ENCODE measurements around the gene NAT14.
"Not testable (repeated sequence)": the region's sequence is repeated elsewhere in the genome, so short reads cannot be mapped to it uniquely, and the experiment has no call there.

NAT14 gene

GRCh38 chr19:55487924-55488687 lies 3.1 kb downstream of the NAT14 start, which contains the start of gene SSC5D:
SSC5D (plus strand) TSS chr19:55488436; CDS start chr19:55488590, 154 bp downstream.
- no peak for DNase-seq

GRCh38 chr19:55488986-55489710 lies 4.2 kb downstream of the NAT14 start:
- DNase-seq, result no peak

- no peak for DNase-seq
Measured at GRCh38 chr19:55489711-55490477, 4.9 kb downstream of the NAT14 start.

GRCh38 chr19:55490478-55491432 lies 5.8 kb downstream of the NAT14 start:
- no peak for DNase-seq

GRCh38 chr19:55491546-55492360 lies 6.8 kb downstream of the NAT14 start:
- DNase-seq, result no peak

GRCh38 chr19:55492362-55492944 lies 7.5 kb downstream of the NAT14 start:
- DNase-seq, result no peak

GRCh38 chr19:55493052-55493644 lies 8.2 kb downstream of the NAT14 start:
- DNase-seq, result no peak

- DNase-seq, result no peak
Measured at GRCh38 chr19:55493645-55494171, 8.7 kb downstream of the NAT14 start.

- DNase-seq, result no peak
Measured at GRCh38 chr19:55494172-55494761, 9.3 kb downstream of the NAT14 start.

GRCh38 chr19:55495646-55496349 lies 10.8 kb downstream of the NAT14 start:
- DNase-seq, result no peak

- not testable (repeated sequence) for DNase-seq
Measured at GRCh38 chr19:55496820-55497219, 11.8 kb downstream of the NAT14 start.

GRCh38 chr19:55497763-55498162 lies 12.8 kb downstream of the NAT14 start:
- no peak for DNase-seq

- DNase-seq, result no peak
Measured at GRCh38 chr19:55498246-55498840, 13.4 kb downstream of the NAT14 start.

GRCh38 chr19:55500368-55500952 lies 15.5 kb downstream of the NAT14 start:
- DNase-seq, result no peak

GRCh38 chr19:55502197-55502952 lies 17.4 kb downstream of the NAT14 start:
- DNase-seq, result no peak

GRCh38 chr19:55503157-55503501 lies 18.1 kb downstream of the NAT14 start:
- DNase-seq, result no peak

- DNase-seq, result peak; percentile 91 to 93
Measured at GRCh38 chr19:55503502-55504251, 18.7 kb downstream of the NAT14 start.
